ENCODE measurements around the gene LIMS2.

The LIMS2 gene

DNA sequence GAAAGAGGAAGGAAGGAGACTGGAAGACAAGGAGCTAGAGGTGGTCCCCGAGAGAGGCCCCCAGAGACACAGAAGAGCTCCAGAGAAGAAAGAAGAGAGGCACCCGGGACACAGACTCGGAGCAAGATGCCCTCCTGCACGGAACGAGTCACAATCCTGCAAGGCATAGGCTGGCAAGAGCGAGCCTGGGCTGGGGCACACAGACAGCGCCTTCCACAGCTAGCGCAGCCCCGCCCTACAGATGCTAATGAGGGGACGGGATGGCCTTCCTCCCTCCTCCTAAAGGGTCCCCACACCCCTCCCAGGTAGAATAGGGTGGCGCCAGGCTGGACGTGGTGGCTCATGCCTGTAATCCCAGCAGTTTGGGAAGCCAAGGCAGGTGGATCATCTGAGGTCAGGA is 49.2 kb downstream of the LIMS2 start:
- no peaks in the 10 kb centered on the region for H3K9me3 ChIP-seq (replicated peaks; ENCODE audit: low read length)
- H3K4me3 ChIP-seq (ENCODE audit: low read length), result no peak overlapping the region
- H3K9ac ChIP-seq (ENCODE audit: low read depth, low read length), result no peak overlapping the region
- H3K27me3 ChIP-seq (ENCODE audit: control insufficient read depth, insufficient read depth, low read length), result no peaks in the 10 kb centered on the region
- no peak overlapping the region for H3K4me2 ChIP-seq (ENCODE audit: low read length)
- peaks cover 14% of the 10 kb centered on the region for H3K4me1 ChIP-seq (ENCODE audit: control insufficient read depth, insufficient read depth, low read length)
- H3K36me3 ChIP-seq (ENCODE audit: insufficient read depth, low read length), result peaks cover 7% of the 10 kb centered on the region

DNA sequence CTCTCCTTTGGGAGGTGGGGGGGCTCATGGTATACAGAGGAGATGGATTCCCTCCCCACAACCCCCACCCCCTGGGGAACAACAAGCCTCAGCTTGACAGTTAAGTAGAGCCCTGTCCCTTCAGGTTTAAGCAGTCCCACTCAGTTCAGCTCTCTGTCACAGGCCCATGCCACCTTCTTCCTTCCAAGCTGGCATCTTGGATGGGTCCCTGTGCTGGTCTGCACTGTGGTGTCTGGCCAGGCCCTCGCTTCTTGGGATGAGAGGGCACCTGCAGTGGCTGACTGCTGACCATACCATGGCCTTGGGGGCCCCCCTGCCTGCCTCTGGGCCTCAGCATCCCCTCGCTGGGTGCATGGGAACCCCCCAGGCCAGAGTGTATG is 49.8 kb downstream of the LIMS2 start:
- Histone ChIP-seq H3K36me3 (ENCODE audit: insufficient read depth, low read length) (peaks cover 11% of the 10 kb centered on the region), H3K27me3 (ENCODE audit: control insufficient read depth, insufficient read depth, low read length) (no peaks in the 10 kb centered on the region), H3K9ac (ENCODE audit: low read depth, low read length) (no peak overlapping the region), H3K9me3 (replicated peaks; ENCODE audit: low read length) (no peaks in the 10 kb centered on the region), H3K4me1 (ENCODE audit: control insufficient read depth, insufficient read depth, low read length) (peaks cover 14% of the 10 kb centered on the region), H3K4me3 (ENCODE audit: low read length) (no peak overlapping the region), H3K4me2 (ENCODE audit: low read length) (no peak overlapping the region)

DNA sequence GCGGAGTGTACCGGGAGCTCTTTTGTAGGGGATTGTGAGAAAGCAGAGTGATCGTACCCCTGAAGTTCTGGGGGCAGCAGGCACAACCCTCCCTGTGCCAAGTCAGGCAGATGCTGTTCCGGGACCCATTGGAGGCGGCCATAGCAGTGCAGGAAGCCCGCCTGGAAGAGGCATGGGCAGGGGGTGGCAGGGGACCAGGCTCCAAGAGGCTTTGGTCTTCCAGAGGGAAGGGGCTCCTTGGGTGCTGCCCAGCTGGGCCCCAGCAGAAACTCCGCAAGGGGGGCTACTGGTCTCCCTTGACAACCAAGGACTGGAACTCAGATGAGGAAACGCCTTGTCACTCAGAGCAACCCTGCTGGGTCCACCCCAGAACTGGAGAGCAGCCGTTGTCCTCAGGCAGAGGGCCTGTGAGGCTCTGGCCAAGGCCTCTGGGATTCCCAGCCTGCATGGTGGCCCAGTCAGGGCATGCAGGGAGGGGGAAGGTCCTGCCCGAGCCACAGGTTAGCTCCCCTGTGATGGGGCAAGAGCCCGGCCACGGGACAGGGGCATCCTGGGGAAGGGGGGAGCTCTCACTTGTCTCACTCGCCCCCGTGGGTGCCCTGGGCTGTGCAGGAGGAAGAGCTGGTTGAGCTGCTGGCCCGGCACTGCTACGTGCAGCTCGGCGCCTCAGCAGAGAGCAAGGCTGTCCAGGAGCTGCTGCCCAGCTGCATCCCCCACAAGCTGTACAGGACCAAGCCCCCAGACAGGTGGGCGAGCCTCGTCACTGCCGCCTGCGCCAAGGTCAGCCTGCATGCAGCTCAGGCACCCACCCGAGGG is 50.4 kb downstream of the LIMS2 start:
- H3K36me3 ChIP-seq (ENCODE audit: insufficient read depth, low read length), result peaks cover 13% of the 10 kb centered on the region
- no peak overlapping the region for H3K4me2 ChIP-seq (ENCODE audit: low read length)
- H3K4me1 ChIP-seq (ENCODE audit: control insufficient read depth, insufficient read depth, low read length), result peaks cover 14% of the 10 kb centered on the region
- H3K9me3 ChIP-seq (replicated peaks; ENCODE audit: low read length), result no peaks in the 10 kb centered on the region
- H3K4me3 ChIP-seq (ENCODE audit: low read length), result no peak overlapping the region
- H3K9ac ChIP-seq (ENCODE audit: low read depth, low read length), result no peak overlapping the region
- no peaks in the 10 kb centered on the region for H3K27me3 ChIP-seq (ENCODE audit: control insufficient read depth, insufficient read depth, low read length)

DNA sequence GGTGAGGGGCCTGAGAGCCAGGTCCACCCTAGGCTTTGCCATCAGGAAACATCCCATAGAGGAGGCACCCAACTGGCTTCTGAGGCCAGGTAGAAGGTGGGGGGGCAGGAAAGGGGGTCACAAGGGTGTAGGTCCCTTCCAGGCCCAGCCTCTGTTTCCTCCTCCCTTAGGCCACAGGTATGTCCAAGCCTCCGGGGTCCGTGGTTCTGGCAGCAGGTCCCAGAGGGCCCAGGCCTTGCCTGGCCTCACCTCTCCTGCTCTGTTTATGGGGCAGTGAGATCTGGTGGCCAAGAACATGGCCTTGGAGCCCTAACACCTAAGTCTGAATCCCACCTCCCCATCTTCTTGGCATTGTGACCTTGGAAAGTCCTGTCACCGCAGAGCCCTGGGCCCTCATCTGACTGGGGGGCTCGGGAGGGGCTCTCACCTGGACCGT is 51.0 kb downstream of the LIMS2 start:
- Histone ChIP-seq H3K9me3 (replicated peaks; ENCODE audit: low read length) (no peaks in the 10 kb centered on the region), H3K27me3 (ENCODE audit: control insufficient read depth, insufficient read depth, low read length) (no peaks in the 10 kb centered on the region), H3K4me3 (ENCODE audit: low read length) (no peak overlapping the region), H3K9ac (ENCODE audit: low read depth, low read length) (no peak overlapping the region), H3K4me1 (ENCODE audit: control insufficient read depth, insufficient read depth, low read length) (peaks cover 14% of the 10 kb centered on the region), H3K4me2 (ENCODE audit: low read length) (no peak overlapping the region), H3K36me3 (ENCODE audit: insufficient read depth, low read length) (peaks cover 13% of the 10 kb centered on the region)

DNA sequence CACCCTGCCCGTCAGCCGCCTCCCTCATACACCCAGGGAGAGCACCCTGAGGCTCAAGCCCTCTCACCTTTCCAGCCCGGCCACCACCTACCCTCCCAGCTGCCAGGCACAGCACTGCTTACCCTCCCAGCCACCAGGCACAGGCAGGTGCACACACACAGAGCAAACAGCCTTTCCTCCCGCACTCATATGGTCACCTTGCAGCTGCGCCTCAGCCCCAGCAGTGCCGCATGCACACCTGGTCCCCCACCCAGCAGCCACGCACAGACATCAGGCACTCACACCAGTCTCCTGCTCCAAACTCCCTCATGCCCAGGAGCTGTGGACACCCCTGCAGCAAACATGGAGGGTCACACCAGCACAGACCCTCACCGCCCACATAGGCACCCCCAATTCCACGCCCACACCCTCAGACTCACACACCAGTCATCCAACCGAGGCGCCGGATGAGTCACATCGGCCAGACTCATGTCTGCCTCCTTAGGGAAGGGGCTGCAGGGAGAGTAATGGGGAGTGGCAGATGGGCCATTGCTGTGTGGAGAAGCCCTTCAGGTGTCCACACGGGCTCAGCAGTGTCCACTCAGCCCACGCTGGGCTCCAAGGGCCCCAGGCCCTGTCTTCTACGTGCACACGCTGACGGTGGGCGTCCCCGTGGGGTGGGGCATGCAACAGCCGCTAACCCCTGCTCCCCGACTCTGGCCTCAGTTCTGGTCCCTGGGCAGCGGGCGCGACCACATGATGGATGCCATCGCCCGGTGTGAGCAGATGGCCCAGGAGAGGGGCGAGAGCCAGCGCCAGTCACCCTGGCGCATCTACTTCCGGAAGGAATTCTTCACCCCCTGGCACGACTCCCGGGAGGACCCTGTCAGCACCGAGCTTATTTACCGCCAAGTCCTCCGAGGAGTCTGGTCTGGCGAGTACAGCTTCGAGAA is 51.7 kb downstream of the LIMS2 start:
- H3K9ac ChIP-seq (ENCODE audit: low read depth, low read length), result no peak overlapping the region
- H3K4me2 ChIP-seq (ENCODE audit: low read length), result peak overlapping the region; percentile 2
- H3K4me1 ChIP-seq (ENCODE audit: control insufficient read depth, insufficient read depth, low read length), result peaks cover 14% of the 10 kb centered on the region
- no peak overlapping the region for H3K4me3 ChIP-seq (ENCODE audit: low read length)
- no peaks in the 10 kb centered on the region for H3K9me3 ChIP-seq (replicated peaks; ENCODE audit: low read length)
- peaks cover 13% of the 10 kb centered on the region for H3K36me3 ChIP-seq (ENCODE audit: insufficient read depth, low read length)
- H3K27me3 ChIP-seq (ENCODE audit: control insufficient read depth, insufficient read depth, low read length), result no peaks in the 10 kb centered on the region

DNA sequence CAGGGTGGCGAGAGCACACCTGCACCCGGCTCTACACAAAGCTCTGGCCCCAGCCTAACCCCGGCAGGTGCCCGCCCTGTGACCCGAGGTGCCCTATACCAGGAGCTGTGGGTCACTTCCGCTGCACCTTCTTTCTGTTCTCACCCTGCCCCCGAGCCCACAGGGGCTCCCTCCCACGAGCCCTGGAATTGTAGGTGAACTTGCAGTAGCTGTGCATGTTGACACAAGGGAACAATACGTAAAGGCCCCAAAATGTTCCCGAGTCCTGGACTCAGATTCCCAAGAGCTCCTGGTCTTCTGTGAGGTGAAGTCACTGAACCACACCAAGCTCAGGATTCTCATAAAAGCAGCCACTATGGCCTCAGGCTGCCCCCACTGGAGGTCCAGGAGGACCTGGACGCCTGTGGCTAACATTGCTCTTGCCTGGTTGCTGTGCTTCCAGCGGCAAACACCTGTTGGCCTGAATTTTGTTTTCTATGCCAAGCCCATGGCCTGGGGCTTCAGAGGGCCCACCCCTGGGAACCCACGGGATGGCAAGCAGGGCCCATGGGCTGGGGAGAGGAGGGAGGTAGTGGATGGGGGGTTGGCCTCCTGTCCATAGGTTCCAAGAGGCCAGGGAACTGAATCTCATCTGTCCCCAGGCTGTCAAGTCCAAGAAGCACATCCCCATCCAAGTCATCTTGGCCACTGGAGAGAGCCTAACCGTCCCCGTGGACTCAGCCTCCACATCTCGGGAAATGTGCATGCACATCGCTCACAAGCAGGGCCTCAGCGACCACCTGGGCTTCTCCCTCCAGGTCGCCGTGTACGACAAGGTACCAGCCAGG is 52.6 kb downstream of the LIMS2 start:
- Histone ChIP-seq H3K9ac (ENCODE audit: low read depth, low read length) (no peak overlapping the region), H3K36me3 (ENCODE audit: insufficient read depth, low read length) (peaks cover 13% of the 10 kb centered on the region), H3K9me3 (replicated peaks; ENCODE audit: low read length) (no peaks in the 10 kb centered on the region), H3K4me2 (ENCODE audit: low read length) (no peak overlapping the region), H3K27me3 (ENCODE audit: control insufficient read depth, insufficient read depth, low read length) (no peaks in the 10 kb centered on the region), H3K4me3 (ENCODE audit: low read length) (no peak overlapping the region), H3K4me1 (ENCODE audit: control insufficient read depth, insufficient read depth, low read length) (peaks cover 14% of the 10 kb centered on the region)

DNA sequence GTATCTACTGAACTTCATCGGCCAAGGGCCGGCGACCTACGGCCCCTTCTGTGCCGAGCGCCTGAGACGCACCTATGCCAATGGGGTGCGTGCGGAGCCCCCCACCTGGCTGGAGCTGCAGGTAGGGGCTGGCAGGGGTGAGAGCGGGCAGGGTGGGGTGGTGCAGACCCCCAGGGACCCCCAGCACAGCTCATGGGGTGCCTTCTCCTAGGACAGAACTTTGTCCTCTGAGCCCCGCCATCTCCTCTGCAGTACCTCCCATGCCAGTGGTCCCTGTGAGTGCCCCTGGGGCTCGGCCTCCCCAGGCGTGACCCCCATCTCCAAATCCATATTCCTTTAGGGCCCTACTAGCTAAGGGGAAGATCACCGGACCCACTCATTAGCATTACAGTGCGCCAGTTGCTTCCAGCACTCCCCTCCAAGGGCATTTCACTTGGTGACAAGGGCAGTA is 53.3 kb downstream of the LIMS2 start:
- peaks cover 13% of the 10 kb centered on the region for H3K36me3 ChIP-seq (ENCODE audit: insufficient read depth, low read length)
- H3K4me1 ChIP-seq (ENCODE audit: control insufficient read depth, insufficient read depth, low read length), result peaks cover 14% of the 10 kb centered on the region
- H3K9ac ChIP-seq (ENCODE audit: low read depth, low read length), result no peak overlapping the region
- H3K9me3 ChIP-seq (replicated peaks; ENCODE audit: low read length), result no peaks in the 10 kb centered on the region
- H3K27me3 ChIP-seq (ENCODE audit: control insufficient read depth, insufficient read depth, low read length), result no peaks in the 10 kb centered on the region
- no peak overlapping the region for H3K4me3 ChIP-seq (ENCODE audit: low read length)
- no peak overlapping the region for H3K4me2 ChIP-seq (ENCODE audit: low read length)

DNA sequence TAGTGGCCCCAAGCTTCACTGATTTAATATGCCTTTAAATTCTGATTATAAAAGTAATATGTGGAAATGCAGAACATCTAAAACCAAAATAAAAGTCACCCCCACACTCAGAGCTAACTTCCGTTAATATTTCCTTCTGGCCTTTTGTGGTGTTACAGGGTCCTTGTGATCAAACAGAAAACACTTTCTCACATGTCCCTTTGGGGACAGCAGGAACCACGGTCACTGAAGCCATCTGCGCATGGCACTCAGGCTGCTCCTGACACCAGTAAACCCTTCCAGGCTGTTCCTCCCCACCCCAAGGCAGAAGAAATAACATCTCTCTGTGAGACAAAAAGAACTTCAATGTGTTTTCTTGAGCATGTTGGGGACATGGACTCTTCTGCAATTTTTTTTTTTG is 54.5 kb downstream of the LIMS2 start:
- Histone ChIP-seq H3K36me3 (ENCODE audit: insufficient read depth, low read length) (peaks cover 13% of the 10 kb centered on the region), H3K9me3 (replicated peaks; ENCODE audit: low read length) (no peaks in the 10 kb centered on the region), H3K4me2 (ENCODE audit: low read length) (no peak overlapping the region), H3K4me1 (ENCODE audit: control insufficient read depth, insufficient read depth, low read length) (peaks cover 14% of the 10 kb centered on the region), H3K4me3 (ENCODE audit: low read length) (no peak overlapping the region), H3K27me3 (ENCODE audit: control insufficient read depth, insufficient read depth, low read length) (no peaks in the 10 kb centered on the region), H3K9ac (ENCODE audit: low read depth, low read length) (no peak overlapping the region)

DNA sequence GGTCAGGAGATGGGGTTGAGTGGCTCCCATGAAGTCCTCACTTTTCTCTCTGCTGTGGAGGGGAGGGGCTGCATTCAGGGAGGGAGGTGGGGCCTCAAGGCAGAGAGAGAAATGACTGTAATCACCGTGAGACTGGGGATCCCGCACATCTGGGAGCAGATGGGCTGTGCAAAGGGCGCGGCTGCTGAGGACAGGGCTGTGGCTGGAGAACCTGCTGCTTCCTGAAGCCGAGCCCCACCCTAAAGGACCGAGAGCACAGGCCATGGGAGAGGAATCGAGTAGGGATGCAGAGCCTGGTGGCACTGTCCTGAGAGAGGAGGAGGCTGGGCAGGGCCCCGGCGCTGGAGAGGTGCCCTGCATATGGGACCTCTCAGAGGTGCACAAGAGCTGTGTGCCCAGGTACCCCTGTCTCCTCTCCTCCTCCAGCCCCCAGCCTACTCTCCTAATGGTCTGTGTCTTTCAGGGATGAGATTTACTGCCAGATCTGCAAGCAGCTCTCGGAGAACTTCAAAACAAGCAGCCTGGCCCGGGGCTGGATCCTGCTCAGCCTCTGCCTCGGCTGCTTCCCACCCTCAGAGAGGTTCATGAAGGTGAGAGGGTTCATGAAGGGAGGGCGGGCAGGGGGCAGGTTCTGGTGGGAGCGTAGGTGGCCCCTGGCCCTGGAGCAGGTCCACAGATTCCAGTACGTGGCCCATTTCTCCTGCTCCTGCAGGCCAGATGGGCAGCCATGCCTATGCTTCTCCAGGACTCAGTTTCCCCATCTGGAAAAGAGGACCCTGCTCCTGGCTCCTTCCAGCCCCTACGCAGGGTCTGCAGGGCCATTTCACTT is 55.2 kb downstream of the LIMS2 start:
- Histone ChIP-seq H3K4me3 (ENCODE audit: low read length) (no peak overlapping the region), H3K9ac (ENCODE audit: low read depth, low read length) (no peak overlapping the region)

DNA sequence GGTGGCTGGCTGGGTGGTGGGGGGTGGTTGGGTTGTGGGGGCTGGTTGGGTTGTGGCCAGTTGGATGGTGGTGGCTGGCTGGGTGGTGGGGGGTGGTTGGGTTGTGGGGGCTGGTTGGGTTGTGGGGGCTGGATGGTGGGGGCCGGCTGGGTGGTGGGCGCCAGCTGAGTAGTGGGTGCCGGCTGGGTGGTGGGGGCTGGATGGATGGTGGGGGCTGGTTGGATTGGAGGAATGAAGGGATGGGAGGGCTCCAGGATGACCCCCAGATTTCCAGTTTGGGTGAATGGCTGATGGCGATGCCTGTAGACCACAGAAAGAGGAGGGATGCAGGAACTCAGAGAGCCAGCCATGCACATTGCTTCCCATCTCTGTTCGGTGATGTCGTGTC is 56.1 kb downstream of the LIMS2 start:
- no peak overlapping the region for H3K4me3 ChIP-seq (ENCODE audit: low read length)
- peaks cover 9% of the 10 kb centered on the region for H3K36me3 ChIP-seq (ENCODE audit: insufficient read depth, low read length)
- H3K4me1 ChIP-seq (ENCODE audit: control insufficient read depth, insufficient read depth, low read length), result peaks cover 24% of the 10 kb centered on the region
- H3K4me2 ChIP-seq (ENCODE audit: low read length), result no peak overlapping the region
- H3K27me3 ChIP-seq (ENCODE audit: control insufficient read depth, insufficient read depth, low read length), result no peaks in the 10 kb centered on the region
- H3K9me3 ChIP-seq (replicated peaks; ENCODE audit: low read length), result no peaks in the 10 kb centered on the region
- no peak overlapping the region for H3K9ac ChIP-seq (ENCODE audit: low read depth, low read length)

More for the DNA sequence above, 55.2 kb downstream of the LIMS2 start:
- no peaks in the 10 kb centered on the region for H3K9me3 ChIP-seq (replicated peaks; ENCODE audit: low read length)
- peaks cover 13% of the 10 kb centered on the region for H3K36me3 ChIP-seq (ENCODE audit: insufficient read depth, low read length)
- peaks cover 16% of the 10 kb centered on the region for H3K4me1 ChIP-seq (ENCODE audit: control insufficient read depth, insufficient read depth, low read length)
- no peaks in the 10 kb centered on the region for H3K27me3 ChIP-seq (ENCODE audit: control insufficient read depth, insufficient read depth, low read length)
- no peak overlapping the region for H3K4me2 ChIP-seq (ENCODE audit: low read length)
